ENCODE data around the gene DLK2. TPM values are rescaled to one million over a fixed set of nuclear protein-coding genes. Genes with fewer than 3 reads are reported as not detected.

Gene DLK2, protein sequence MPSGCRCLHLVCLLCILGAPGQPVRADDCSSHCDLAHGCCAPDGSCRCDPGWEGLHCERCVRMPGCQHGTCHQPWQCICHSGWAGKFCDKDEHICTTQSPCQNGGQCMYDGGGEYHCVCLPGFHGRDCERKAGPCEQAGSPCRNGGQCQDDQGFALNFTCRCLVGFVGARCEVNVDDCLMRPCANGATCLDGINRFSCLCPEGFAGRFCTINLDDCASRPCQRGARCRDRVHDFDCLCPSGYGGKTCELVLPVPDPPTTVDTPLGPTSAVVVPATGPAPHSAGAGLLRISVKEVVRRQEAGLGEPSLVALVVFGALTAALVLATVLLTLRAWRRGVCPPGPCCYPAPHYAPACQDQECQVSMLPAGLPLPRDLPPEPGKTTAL
- 1.5 TPM for polyA plus RNA-seq (2013, experiment 1 of 2)
- 1.8 TPM for polyA plus RNA-seq (2013, experiment 2 of 2)

DNA sequence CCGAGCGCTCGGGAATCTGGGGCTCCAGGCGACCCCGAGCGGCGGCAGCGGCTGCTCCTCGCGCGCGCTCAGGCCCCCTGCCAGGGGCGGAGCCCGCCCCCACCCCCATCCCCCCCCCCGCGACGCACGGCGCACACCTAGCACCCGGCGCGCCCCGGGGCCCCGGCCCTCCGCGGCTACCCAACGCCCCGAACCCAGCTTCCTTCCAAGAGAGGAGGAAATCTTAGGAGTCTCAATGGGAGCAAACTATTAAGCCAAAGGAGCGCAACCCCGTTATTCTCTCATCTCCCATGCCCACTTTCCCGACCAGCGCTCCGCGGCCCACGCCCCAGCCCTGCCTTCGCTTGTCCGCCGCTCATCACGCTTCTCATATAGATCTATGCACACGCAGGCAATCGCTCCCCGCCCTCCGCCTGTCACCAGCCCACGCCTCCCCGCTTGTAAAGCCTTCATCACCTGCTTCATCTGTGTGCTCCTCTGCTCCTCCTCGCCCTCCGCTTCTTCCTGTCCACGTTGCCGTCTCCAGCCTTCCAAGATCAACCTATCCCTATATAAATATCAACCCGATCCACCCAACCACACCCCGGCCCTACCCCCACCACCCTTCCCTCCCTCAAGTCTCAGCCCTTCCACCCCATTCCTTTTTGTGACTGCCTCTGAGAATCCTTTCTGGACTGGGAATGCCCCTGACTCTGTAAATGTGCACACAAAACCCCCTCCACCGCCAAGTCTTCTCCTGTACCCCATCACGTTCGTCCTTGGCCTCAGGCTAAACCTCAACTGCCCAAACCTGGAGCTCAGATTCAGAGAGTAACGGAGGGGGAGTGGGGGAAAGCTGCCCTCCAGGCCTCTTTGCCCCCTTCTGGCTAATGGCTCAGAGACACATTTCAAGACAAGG is at the start of gene DLK2:
Gene DLK2, minus strand, starts transcription at position 18 of the 898 bp plus-strand sequence. CDS start 723 bp downstream, outside the sequence.
- no peaks in the 10 kb centered on the region for H3K9me3 ChIP-seq (replicated peaks in 1 of 2; ENCODE audit: control insufficient read depth in 2 of 2, insufficient read depth in 1 of 2, low read depth in 1 of 2, low read length in 2 of 2)
- no peak within 1 kb of the TSS for H3K27ac ChIP-seq (replicated peaks; ENCODE audit: low read length)
- H3K79me1 ChIP-seq (ENCODE audit: low read depth, low read length) = no peaks in the 10 kb centered on the region
- peak within 1 kb of the TSS; percentile 83 for H3K18ac ChIP-seq (ENCODE audit: low read length)
- H3K4ac ChIP-seq (ENCODE audit: low read length) = no peak within 1 kb of the TSS
- H3K4me2 ChIP-seq (ENCODE audit: insufficient read depth, low read length, poor library complexity, severe bottlenecking) = peak within 1 kb of the TSS; percentile 100
- H2BK15ac ChIP-seq (ENCODE audit: low read length) = no peak within 1 kb of the TSS
- H3K4me3 ChIP-seq (ENCODE audit: low read length in 2 of 2) = peak within 1 kb of the TSS; percentile 55 to 81
- no peak within 1 kb of the TSS for H2AK5ac ChIP-seq (ENCODE audit: low read depth, low read length)
- peak within 1 kb of the TSS; percentile 94 for H3K9ac ChIP-seq (ENCODE audit: low read depth, low read length, poor library complexity)
- no peak within 1 kb of the TSS for H2BK5ac ChIP-seq (ENCODE audit: low read length)
- no CpG with 5 or more reads among the region's 55 CpGs for WGBS, 2 donors (ENCODE audit: extremely low coverage in 2 of 2, insufficient read length in 2 of 2, insufficient replicate concordance in 1 of 2)
- no peak within 1 kb of the TSS for H2BK120ac ChIP-seq (ENCODE audit: low read depth, low read length)
- no peak within 1 kb of the TSS for H2BK12ac ChIP-seq (ENCODE audit: low read length)
- no peak within 1 kb of the TSS for H4K8ac ChIP-seq (ENCODE audit: low read depth, low read length)
- peak within 1 kb of the TSS; percentile 94 for H2AFZ ChIP-seq (ENCODE audit: low read length)
- H3K27me3 ChIP-seq (ENCODE audit: control insufficient read depth in 3 of 3, insufficient read depth in 3 of 3, low read depth in 1 of 3, low read length in 3 of 3) = peaks cover 2 to 20% (median 18%) of the 10 kb centered on the region in 3 experiments
- H3K4me1 ChIP-seq (ENCODE audit: control insufficient read depth in 2 of 2, insufficient read depth in 1 of 2, low read depth in 1 of 2, low read length in 2 of 2) = peaks cover 0 to 4% of the 10 kb centered on the region in 2 donors
- H3K14ac ChIP-seq (ENCODE audit: low read length) = peak within 1 kb of the TSS; percentile 94
- no peak for DNase-seq (ENCODE audit: low spot score)
- H4K91ac ChIP-seq (ENCODE audit: low read depth, low read length, poor library complexity) = no peak within 1 kb of the TSS
- H3K23ac ChIP-seq (ENCODE audit: low read depth, low read length, poor library complexity) = peak within 1 kb of the TSS; percentile 96
- peaks cover 8 to 20% of the 10 kb centered on the region in 2 donors for H3K36me3 ChIP-seq (replicated peaks in 1 of 2; ENCODE audit: control insufficient read depth in 2 of 2, insufficient read depth in 2 of 2, low read length in 2 of 2)

DNA sequence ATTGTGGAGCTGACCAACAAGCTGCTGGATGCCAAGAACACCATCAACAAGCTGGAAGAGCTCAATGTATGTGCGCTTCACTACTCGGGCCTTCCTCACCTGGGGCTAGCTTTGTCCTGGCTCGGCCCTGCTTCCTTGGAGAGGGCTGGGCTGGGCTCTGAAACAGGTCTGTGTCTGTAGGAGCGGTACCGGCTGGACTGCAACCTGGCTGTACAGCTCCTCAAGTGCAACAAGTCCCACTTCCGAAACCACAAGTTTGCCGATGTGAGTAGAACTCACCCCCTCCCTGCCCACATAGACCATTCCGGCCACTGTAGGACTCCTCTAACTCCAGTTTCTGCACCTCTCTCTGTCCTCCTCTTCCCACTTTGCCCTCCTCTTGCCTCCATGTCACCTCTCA is 48.1 kb upstream of the DLK2 start:
- Histone ChIP-seq H2BK15ac (ENCODE audit: low read length) (no peak overlapping the region), H3K4me2 (ENCODE audit: insufficient read depth, low read length, poor library complexity, severe bottlenecking) (no peak overlapping the region), H2AFZ (ENCODE audit: low read length) (no peak overlapping the region), H3K79me1 (ENCODE audit: low read depth, low read length) (peaks cover 3% of the 10 kb centered on the region), H2BK120ac (ENCODE audit: low read depth, low read length) (no peak overlapping the region), H3K14ac (ENCODE audit: low read length) (no peak overlapping the region), H4K91ac (ENCODE audit: low read depth, low read length, poor library complexity) (no peak overlapping the region), H3K9ac (ENCODE audit: low read depth, low read length, poor library complexity) (peak overlapping the region; percentile 51), H3K36me3 (replicated peaks in 1 of 2; ENCODE audit: control insufficient read depth in 2 of 2, insufficient read depth in 2 of 2, low read length in 2 of 2) (peaks cover 54 to 76% of the 10 kb centered on the region in 2 donors), H3K27ac (replicated peaks; ENCODE audit: low read length) (no peak overlapping the region), H3K18ac (ENCODE audit: low read length) (no peak overlapping the region), H3K4ac (ENCODE audit: low read length) (no peak overlapping the region), H2BK12ac (ENCODE audit: low read length) (no peak overlapping the region), H2AK5ac (ENCODE audit: low read depth, low read length) (no peak overlapping the region), H3K9me3 (replicated peaks in 1 of 2; ENCODE audit: control insufficient read depth in 2 of 2, insufficient read depth in 1 of 2, low read depth in 1 of 2, low read length in 2 of 2) (peaks cover 0 to 2% of the 10 kb centered on the region in 2 donors), H2BK5ac (ENCODE audit: low read length) (no peak overlapping the region), H4K8ac (ENCODE audit: low read depth, low read length) (no peak overlapping the region), H3K23ac (ENCODE audit: low read depth, low read length, poor library complexity) (no peak overlapping the region), H3K4me1 (ENCODE audit: control insufficient read depth in 2 of 2, insufficient read depth in 1 of 2, low read depth in 1 of 2, low read length in 2 of 2) (peaks cover 0 to 2% of the 10 kb centered on the region in 2 donors), H3K27me3 (ENCODE audit: control insufficient read depth in 3 of 3, insufficient read depth in 3 of 3, low read depth in 1 of 3, low read length in 3 of 3) (peaks cover 0 to 5% (median 0%) of the 10 kb centered on the region in 3 experiments), H3K4me3 (ENCODE audit: low read length in 2 of 2) (no peak overlapping the region)
- WGBS, 2 donors (ENCODE audit: extremely low coverage in 2 of 2, insufficient read length in 2 of 2, insufficient replicate concordance in 1 of 2) = no CpG with 5 or more reads among the region's 8 CpGs
- DNase-seq (ENCODE audit: low spot score) = no peak

DNA sequence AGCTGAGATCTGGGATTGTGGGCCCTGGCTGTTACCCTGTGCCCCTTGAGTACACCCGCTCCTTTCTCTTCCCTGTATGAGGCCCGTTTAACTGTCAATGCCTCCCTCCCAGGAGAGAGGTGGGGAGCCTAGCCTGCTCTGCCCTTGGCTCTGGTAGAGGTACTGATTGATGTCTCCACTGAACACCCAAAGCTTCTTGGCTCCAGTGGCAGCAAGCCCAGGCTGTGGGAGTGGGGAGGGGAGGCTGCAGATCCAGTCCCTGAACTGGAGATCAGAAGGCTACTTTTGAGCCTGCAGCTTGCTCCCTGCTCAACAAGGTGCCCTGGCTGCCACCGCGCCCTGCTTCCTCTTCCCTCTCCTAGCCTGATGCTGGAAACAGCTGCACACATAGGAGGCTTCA is 47.3 kb upstream of the DLK2 start:
- no peak for DNase-seq (ENCODE audit: low spot score)
- Histone ChIP-seq H3K9me3 (replicated peaks in 1 of 2; ENCODE audit: control insufficient read depth in 2 of 2, insufficient read depth in 1 of 2, low read depth in 1 of 2, low read length in 2 of 2) (peaks cover 0 to 2% of the 10 kb centered on the region in 2 donors), H3K4me2 (ENCODE audit: insufficient read depth, low read length, poor library complexity, severe bottlenecking) (no peak overlapping the region), H2BK12ac (ENCODE audit: low read length) (no peak overlapping the region), H3K27me3 (ENCODE audit: control insufficient read depth in 3 of 3, insufficient read depth in 3 of 3, low read depth in 1 of 3, low read length in 3 of 3) (no peaks in the 10 kb centered on the region), H4K8ac (ENCODE audit: low read depth, low read length) (no peak overlapping the region), H3K23ac (ENCODE audit: low read depth, low read length, poor library complexity) (no peak overlapping the region), H3K4me1 (ENCODE audit: control insufficient read depth in 2 of 2, insufficient read depth in 1 of 2, low read depth in 1 of 2, low read length in 2 of 2) (no peaks in the 10 kb centered on the region), H2AK5ac (ENCODE audit: low read depth, low read length) (no peak overlapping the region), H3K18ac (ENCODE audit: low read length) (no peak overlapping the region), H3K27ac (replicated peaks; ENCODE audit: low read length) (no peak overlapping the region), H2BK120ac (ENCODE audit: low read depth, low read length) (no peak overlapping the region), H3K14ac (ENCODE audit: low read length) (no peak overlapping the region), H2AFZ (ENCODE audit: low read length) (no peak overlapping the region), H3K9ac (ENCODE audit: low read depth, low read length, poor library complexity) (no peak overlapping the region), H3K36me3 (replicated peaks in 1 of 2; ENCODE audit: control insufficient read depth in 2 of 2, insufficient read depth in 2 of 2, low read length in 2 of 2) (peaks cover 54 to 83% of the 10 kb centered on the region in 2 donors), H3K79me1 (ENCODE audit: low read depth, low read length) (peaks cover 4% of the 10 kb centered on the region), H4K91ac (ENCODE audit: low read depth, low read length, poor library complexity) (no peak overlapping the region), H2BK5ac (ENCODE audit: low read length) (peak overlapping the region; percentile 16), H3K4me3 (ENCODE audit: low read length in 2 of 2) (no peak overlapping the region), H2BK15ac (ENCODE audit: low read length) (no peak overlapping the region), H3K4ac (ENCODE audit: low read length) (no peak overlapping the region)
- no CpG with 5 or more reads among the region's 4 CpGs for WGBS, 2 donors (ENCODE audit: extremely low coverage in 2 of 2, insufficient read length in 2 of 2, insufficient replicate concordance in 1 of 2)
